ENCODE results near the gene CORO2B. TPM values are rescaled to one million over a fixed set of nuclear protein-coding genes. Genes with fewer than 3 reads are reported as not detected.
A peak's percentile ranks its signal among the peaks of the same experiment; 100 is the strongest.

The CORO2B gene
- total and polyA plus RNA-seq, 4 donors, result 15.9 to 53.6 (median 33.2) TPM

DNA sequence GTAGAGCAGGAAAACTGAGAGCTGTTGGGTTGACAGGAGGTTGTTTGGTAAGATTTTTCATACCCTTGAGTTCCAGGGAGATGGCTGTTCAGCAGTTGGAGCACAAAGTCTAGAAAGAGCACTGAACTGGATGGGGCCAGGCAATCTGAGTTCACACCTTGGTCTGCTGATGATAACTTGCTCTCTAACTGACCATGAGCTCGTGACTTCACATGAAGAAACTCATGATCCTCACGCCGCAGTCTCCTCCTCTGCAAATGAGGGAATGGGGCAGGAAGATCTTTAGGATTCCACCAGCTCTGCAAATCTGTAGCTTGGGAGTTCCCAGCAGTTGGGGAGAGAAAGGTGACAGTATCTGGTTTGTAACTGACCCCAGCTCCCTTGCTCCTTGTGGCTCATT, 33.7 kb downstream of the CORO2B start:
- Histone ChIP-seq H3K4me1 (ENCODE audit: control insufficient read depth, insufficient read depth, low read length) (peaks cover 61% of the 10 kb centered on the region), H3K9me3 (ENCODE audit: control insufficient read depth, insufficient read depth, low read length) (no peaks in the 10 kb centered on the region), H3K4me3 (ENCODE audit: low read depth, low read length) (no peak overlapping the region), H3K36me3 (ENCODE audit: control insufficient read depth, insufficient read depth, low read length) (no peaks in the 10 kb centered on the region), H3K27ac (ENCODE audit: low read depth, low read length) (peak overlapping the region; percentile 6), H3K27me3 (ENCODE audit: control insufficient read depth, insufficient read depth, low read length) (no peaks in the 10 kb centered on the region)
- 100% methylated on average over 3 of the region's 3 CpGs for WGBS (ENCODE audit: insufficient coverage)
- no peak for DNase-seq (ENCODE audit: low read depth in 4 of 6, low spot score in 6 of 6)

GRCh38 chr15:68612979-68613740, 34.4 kb downstream of the CORO2B start:
- DNase-seq (ENCODE audit: low read depth in 4 of 6, low spot score in 6 of 6), result peak in 1 of 6 donors; percentile 73
- Histone ChIP-seq H3K4me1 (ENCODE audit: control insufficient read depth, insufficient read depth, low read length) (peaks cover 54% of the 10 kb centered on the region), H3K27ac (ENCODE audit: low read depth, low read length) (peak overlapping the region; percentile 95), H3K4me3 (ENCODE audit: low read depth, low read length) (no peak overlapping the region), H3K9me3 (ENCODE audit: control insufficient read depth, insufficient read depth, low read length) (no peaks in the 10 kb centered on the region), H3K36me3 (ENCODE audit: control insufficient read depth, insufficient read depth, low read length) (no peaks in the 10 kb centered on the region), H3K27me3 (ENCODE audit: control insufficient read depth, insufficient read depth, low read length) (no peaks in the 10 kb centered on the region)
- WGBS (ENCODE audit: insufficient coverage), result 56% methylated on average over 1 of the region's 6 CpGs

DNA sequence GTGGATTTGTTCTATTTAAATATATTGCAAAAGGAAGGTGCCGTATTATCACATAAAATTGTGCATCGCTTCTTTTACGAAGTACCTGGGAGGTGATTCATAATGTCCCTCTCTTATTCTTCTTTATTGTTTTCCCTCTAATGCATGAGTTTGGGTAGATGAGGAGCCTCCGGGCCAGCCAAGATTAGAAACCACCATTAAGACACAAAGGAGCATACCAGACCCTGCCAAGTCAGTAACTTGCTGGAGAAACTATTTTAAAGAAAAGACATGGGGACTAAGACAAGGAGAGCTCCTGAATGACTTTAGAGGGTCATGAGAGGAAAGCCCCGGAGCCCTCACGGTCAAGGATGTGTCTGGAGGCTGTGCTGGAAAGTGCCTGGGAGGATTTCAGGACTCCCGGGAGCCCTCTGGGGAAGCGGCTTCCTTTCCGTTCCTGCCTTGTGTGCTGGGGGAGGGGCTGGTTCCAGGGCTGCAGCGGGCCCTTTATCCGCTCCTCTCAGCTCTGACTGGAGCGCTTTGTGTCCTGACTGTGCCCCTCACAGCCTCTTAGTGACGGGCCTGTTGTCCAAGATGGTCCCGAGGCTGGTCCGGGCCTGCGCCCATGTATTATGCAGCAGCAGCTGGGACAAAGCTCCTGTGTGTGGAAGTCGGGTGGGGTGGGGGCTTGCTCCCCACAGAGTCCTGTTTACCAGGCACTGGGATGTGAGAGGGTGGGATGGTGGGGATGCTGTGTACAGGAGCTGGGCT, 35.7 kb downstream of the CORO2B start:
- DNase-seq (ENCODE audit: low read depth in 4 of 6, low spot score in 6 of 6), result peak in 3 of 6 donors; percentile 78 to 93 (median 90)
- H3K36me3 ChIP-seq (ENCODE audit: control insufficient read depth, insufficient read depth, low read length), result no peaks in the 10 kb centered on the region
- H3K27ac ChIP-seq (ENCODE audit: low read depth, low read length), result peak overlapping the region; percentile 95
- no peak overlapping the region for H3K4me3 ChIP-seq (ENCODE audit: low read depth, low read length)
- H3K4me1 ChIP-seq (ENCODE audit: control insufficient read depth, insufficient read depth, low read length), result peaks cover 44% of the 10 kb centered on the region
- H3K27me3 ChIP-seq (ENCODE audit: control insufficient read depth, insufficient read depth, low read length), result no peaks in the 10 kb centered on the region
- no peaks in the 10 kb centered on the region for H3K9me3 ChIP-seq (ENCODE audit: control insufficient read depth, insufficient read depth, low read length)
- 22% methylated on average over 13 of the region's 17 CpGs for WGBS (ENCODE audit: insufficient coverage)

GRCh38 chr15:68615301-68615700, 36.5 kb downstream of the CORO2B start:
- peak overlapping the region; percentile 95 for H3K27ac ChIP-seq (ENCODE audit: low read depth, low read length)

DNA sequence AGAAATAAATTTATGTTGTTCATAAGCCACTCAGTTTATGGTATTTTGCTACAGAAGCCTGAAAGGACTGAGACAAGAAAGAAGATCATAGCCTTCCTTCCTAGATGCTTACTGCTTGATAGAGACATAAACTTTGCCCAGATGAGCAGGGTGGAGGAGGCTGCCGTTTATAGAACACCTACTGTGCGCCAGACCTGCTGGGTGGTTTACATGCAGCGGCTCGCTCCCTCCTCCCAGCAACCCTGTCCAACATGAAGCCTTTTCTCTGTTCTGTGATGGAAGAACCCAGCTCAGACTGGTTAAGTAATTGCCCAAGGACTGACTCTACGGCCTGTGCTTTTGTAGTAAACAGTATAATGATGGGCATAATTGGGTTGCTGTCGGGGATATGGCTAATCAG, 37.0 kb downstream of the CORO2B start:
- DNase-seq (ENCODE audit: low read depth in 4 of 6, low spot score in 6 of 6), result no peak
- no peaks in the 10 kb centered on the region for H3K27me3 ChIP-seq (ENCODE audit: control insufficient read depth, insufficient read depth, low read length)
- H3K4me1 ChIP-seq (ENCODE audit: control insufficient read depth, insufficient read depth, low read length), result peaks cover 46% of the 10 kb centered on the region
- H3K9me3 ChIP-seq (ENCODE audit: control insufficient read depth, insufficient read depth, low read length), result no peaks in the 10 kb centered on the region
- H3K36me3 ChIP-seq (ENCODE audit: control insufficient read depth, insufficient read depth, low read length), result no peaks in the 10 kb centered on the region
- H3K27ac ChIP-seq (ENCODE audit: low read depth, low read length), result peak overlapping the region; percentile 95
- H3K4me3 ChIP-seq (ENCODE audit: low read depth, low read length), result no peak overlapping the region
- WGBS (ENCODE audit: insufficient coverage), result 60% methylated on average over 1 of the region's 6 CpGs

More at GRCh38 chr15:68615301-68615700, 36.5 kb downstream of the CORO2B start:
- no peak for DNase-seq (ENCODE audit: low read depth in 4 of 6, low spot score in 6 of 6)
- no peaks in the 10 kb centered on the region for H3K36me3 ChIP-seq (ENCODE audit: control insufficient read depth, insufficient read depth, low read length)
- H3K27me3 ChIP-seq (ENCODE audit: control insufficient read depth, insufficient read depth, low read length), result no peaks in the 10 kb centered on the region
- no peaks in the 10 kb centered on the region for H3K9me3 ChIP-seq (ENCODE audit: control insufficient read depth, insufficient read depth, low read length)
- H3K4me1 ChIP-seq (ENCODE audit: control insufficient read depth, insufficient read depth, low read length), result peaks cover 41% of the 10 kb centered on the region
- H3K4me3 ChIP-seq (ENCODE audit: low read depth, low read length), result no peak overlapping the region
- 40% methylated on average over 1 of the region's 1 CpG for WGBS (ENCODE audit: insufficient coverage)

DNA sequence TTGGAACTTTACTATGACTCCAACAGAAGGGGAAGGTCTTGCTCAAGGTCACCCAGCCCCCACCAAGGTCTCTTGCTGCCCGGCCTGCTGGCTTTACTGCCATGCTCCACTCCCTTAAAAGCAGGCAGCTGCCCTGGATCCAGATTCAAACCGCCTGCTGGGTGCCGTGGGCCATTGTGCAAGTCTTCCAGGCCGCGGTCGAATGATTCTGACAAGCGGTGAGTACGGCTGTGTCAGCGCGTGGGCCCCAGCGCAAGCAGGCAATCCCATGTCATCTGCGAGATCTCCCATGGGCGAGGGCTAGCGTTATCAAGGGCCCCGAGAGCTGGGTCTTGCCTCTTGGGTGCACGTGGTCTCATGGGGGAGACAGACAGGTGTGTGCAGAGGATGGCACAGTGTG, 37.6 kb downstream of the CORO2B start:
- peak overlapping the region; percentile 64 for H3K27ac ChIP-seq (ENCODE audit: low read depth, low read length)
- H3K36me3 ChIP-seq (ENCODE audit: control insufficient read depth, insufficient read depth, low read length), result no peaks in the 10 kb centered on the region
- peak in 1 of 6 donors; percentile 60 for DNase-seq (ENCODE audit: low read depth in 4 of 6, low spot score in 6 of 6)
- WGBS (ENCODE audit: insufficient coverage), result 55% methylated on average over 15 of the region's 16 CpGs
- no peaks in the 10 kb centered on the region for H3K27me3 ChIP-seq (ENCODE audit: control insufficient read depth, insufficient read depth, low read length)
- H3K4me3 ChIP-seq (ENCODE audit: low read depth, low read length), result no peak overlapping the region
- H3K4me1 ChIP-seq (ENCODE audit: control insufficient read depth, insufficient read depth, low read length), result peaks cover 51% of the 10 kb centered on the region
- H3K9me3 ChIP-seq (ENCODE audit: control insufficient read depth, insufficient read depth, low read length), result no peaks in the 10 kb centered on the region

GRCh38 chr15:68617001-68617400, 38.2 kb downstream of the CORO2B start:
- 33% methylated on average over 1 of the region's 2 CpGs for WGBS (ENCODE audit: insufficient coverage)
- Histone ChIP-seq H3K9me3 (ENCODE audit: control insufficient read depth, insufficient read depth, low read length) (no peaks in the 10 kb centered on the region), H3K36me3 (ENCODE audit: control insufficient read depth, insufficient read depth, low read length) (no peaks in the 10 kb centered on the region), H3K4me3 (ENCODE audit: low read depth, low read length) (no peak overlapping the region), H3K27me3 (ENCODE audit: control insufficient read depth, insufficient read depth, low read length) (no peaks in the 10 kb centered on the region), H3K4me1 (ENCODE audit: control insufficient read depth, insufficient read depth, low read length) (peaks cover 56% of the 10 kb centered on the region), H3K27ac (ENCODE audit: low read depth, low read length) (peak overlapping the region; percentile 64)
- no peak for DNase-seq (ENCODE audit: low read depth in 4 of 6, low spot score in 6 of 6)

DNA sequence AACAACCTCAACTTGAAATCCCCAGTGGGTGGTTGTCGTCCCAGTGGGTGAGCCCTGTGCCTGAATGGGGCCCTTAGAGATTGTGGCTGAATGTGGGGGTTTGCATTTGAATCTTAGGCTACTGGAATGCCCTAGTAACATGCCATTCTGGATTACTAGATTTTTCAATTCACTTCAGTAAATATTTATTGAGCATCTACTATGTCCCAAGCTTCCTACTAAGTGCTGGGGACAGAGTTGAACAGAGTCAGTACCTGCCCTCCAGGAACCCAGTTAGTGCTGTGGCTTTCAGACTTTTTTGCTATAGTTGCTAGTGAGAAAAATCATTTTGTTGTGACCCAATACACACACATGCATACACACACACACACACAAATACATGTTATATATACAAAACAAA, 39.0 kb downstream of the CORO2B start:
- Histone ChIP-seq H3K36me3 (ENCODE audit: control insufficient read depth, insufficient read depth, low read length) (no peaks in the 10 kb centered on the region), H3K9me3 (ENCODE audit: control insufficient read depth, insufficient read depth, low read length) (no peaks in the 10 kb centered on the region), H3K4me3 (ENCODE audit: low read depth, low read length) (no peak overlapping the region), H3K27me3 (ENCODE audit: control insufficient read depth, insufficient read depth, low read length) (no peaks in the 10 kb centered on the region), H3K27ac (ENCODE audit: low read depth, low read length) (no peak overlapping the region), H3K4me1 (ENCODE audit: control insufficient read depth, insufficient read depth, low read length) (peaks cover 58% of the 10 kb centered on the region)
- WGBS (ENCODE audit: insufficient coverage), result no CpG with 5 or more reads among the region's 1 CpG
- no peak for DNase-seq (ENCODE audit: low read depth in 4 of 6, low spot score in 6 of 6)

DNA sequence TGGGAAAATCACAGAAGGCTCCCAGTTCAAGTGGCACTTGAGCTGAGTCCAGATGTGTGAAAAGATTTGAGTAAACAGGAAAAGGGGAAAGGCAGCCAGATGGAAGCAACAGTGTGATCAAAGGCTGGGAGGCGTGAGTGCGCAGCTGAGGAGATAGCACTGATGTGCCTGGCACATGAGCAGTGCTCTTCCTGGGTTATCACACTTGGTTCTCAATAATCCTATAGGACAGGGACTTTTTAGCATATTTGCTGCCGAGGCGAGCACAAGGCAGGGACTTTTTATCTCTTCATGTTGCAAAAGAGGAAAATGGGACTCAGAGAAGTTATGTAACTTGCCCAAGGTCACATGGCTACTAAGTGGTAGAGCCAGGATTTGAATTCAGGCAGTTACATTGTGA, 39.6 kb downstream of the CORO2B start:
- H3K27ac ChIP-seq (ENCODE audit: low read depth, low read length), result no peak overlapping the region
- peaks cover 64% of the 10 kb centered on the region for H3K4me1 ChIP-seq (ENCODE audit: control insufficient read depth, insufficient read depth, low read length)
- no peaks in the 10 kb centered on the region for H3K36me3 ChIP-seq (ENCODE audit: control insufficient read depth, insufficient read depth, low read length)
- H3K4me3 ChIP-seq (ENCODE audit: low read depth, low read length), result no peak overlapping the region
- H3K9me3 ChIP-seq (ENCODE audit: control insufficient read depth, insufficient read depth, low read length), result no peaks in the 10 kb centered on the region
- 60% methylated on average over 2 of the region's 4 CpGs for WGBS (ENCODE audit: insufficient coverage)
- no peaks in the 10 kb centered on the region for H3K27me3 ChIP-seq (ENCODE audit: control insufficient read depth, insufficient read depth, low read length)
- no peak for DNase-seq (ENCODE audit: low read depth in 4 of 6, low spot score in 6 of 6)

Measured in spinal cord (tissue), 10 donors.